ENCODE measurements around the gene CYTH4. TPM values are rescaled to one million over a fixed set of nuclear protein-coding genes. Genes with fewer than 3 reads are reported as not detected.

CYTH4 gene
- total and polyA plus RNA-seq, 2 experiments from 2014 or later: not detected

DNA sequence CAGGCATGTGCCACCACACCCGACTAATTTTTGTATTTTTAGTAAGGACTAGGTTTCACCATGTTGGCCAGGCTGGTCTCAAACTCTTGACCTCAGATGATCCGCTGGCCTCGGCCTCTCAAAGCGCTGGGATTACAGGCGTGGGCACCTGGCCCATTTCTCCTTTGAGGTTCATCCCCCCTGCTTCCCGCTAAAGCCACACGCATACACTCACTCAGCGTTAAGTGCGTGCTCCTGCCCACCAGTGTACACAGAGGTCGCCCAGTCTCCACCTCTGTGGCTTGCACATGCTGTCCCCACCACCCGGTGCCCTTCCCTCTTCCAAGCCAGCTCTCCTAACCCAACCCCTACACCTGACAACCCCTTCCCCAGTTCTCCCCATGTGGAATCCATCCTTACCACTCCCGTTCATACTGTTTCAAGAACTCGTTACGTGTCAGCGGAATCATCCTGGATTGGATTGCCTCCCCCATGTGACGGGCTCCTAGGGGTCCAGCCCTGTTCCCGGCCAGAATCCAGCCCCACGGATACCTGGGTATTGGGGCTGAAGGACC is 15.7 kb upstream of the CYTH4 start (continued):
- TF ChIP-seq ZNF462 (CRISPR knock-in tag; IDR thresholded peaks at IDR 0.05): no peak

DNA sequence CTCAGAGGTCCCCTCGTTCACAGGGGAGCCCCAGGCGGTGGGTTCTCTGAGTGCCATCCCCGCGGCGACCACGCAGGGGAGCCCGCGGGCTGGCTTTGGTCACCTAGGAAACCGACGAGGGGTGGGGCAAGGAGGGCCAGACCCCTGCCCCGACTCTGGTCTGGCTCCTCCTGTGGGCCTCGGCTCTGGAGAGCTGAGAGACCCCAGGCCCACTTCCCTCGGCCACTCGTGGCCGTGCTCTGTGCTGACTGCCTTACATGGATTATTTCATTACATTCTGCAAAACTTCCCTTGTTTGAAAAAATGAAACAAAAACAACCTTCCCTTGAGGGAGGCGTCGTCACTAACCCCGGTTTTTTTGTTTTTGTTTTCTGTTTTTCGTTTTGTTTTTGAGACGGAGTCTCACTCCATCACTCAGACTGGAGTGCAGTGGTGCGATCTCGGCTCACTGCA is 15.1 kb upstream of the CYTH4 start:
- Histone ChIP-seq H3K27me3 (ENCODE audit: insufficient read depth) (no peaks in the 10 kb centered on the region), H3K79me2 (replicated peaks; ENCODE audit: insufficient read depth) (no peaks in the 10 kb centered on the region), H3K27ac (ENCODE audit: low read depth) (no peak overlapping the region), H4K20me1 (replicated peaks; ENCODE audit: insufficient read depth) (no peaks in the 10 kb centered on the region; the same call in 1 of the 2 replicates), H3K4me3 (no peak overlapping the region), H3K36me3 (ENCODE audit: insufficient read depth) (no peaks in the 10 kb centered on the region), H2AFZ (peak overlapping the region; percentile 95; the same call in 1 of the 2 replicates), H3K4me2 (peak overlapping the region; percentile 65), H3F3A (replicated peaks; ENCODE audit: low read depth) (no peaks in the 10 kb centered on the region), H3K9me2 (ENCODE audit: insufficient read depth) (no peaks in the 10 kb centered on the region), H3K4me1 (ENCODE audit: insufficient read depth) (no peaks in the 10 kb centered on the region)
- no peak for TF ChIP-seq JUNB (IDR thresholded peaks at IDR 0.05; ENCODE audit: unreplicated experiment)
- peak; percentile 64 to 77 for TF ChIP-seq CTCF (conservative IDR thresholded peaks at IDR 0.05; ENCODE audit: low read depth in 2 of 2)
- peaks cover 3% of the 10 kb centered on the region for H3K4me1 Mint-ChIP-seq
- H3K27me3 Mint-ChIP-seq (ENCODE audit: insufficient read depth, low read depth, poor library complexity): peaks cover 12% of the 10 kb centered on the region
- peaks cover 4% of the 10 kb centered on the region; the same call in 2 of the 3 replicates for H3K36me3 Mint-ChIP-seq (ENCODE audit: low read depth)
- peaks cover 23% of the 10 kb centered on the region for H3K9me3 Mint-ChIP-seq
- peak overlapping the region; percentile 90; the same call in 1 of the 2 replicates for H3K27ac Mint-ChIP-seq
- DNase-seq (ENCODE audit: low spot score) (peak; percentile 84), ATAC-seq (peak; percentile 98)
- peak overlapping the region; percentile 34; the same call in 2 of the 3 replicates for H3K4me3 Mint-ChIP-seq

All from GM23338 (cell line).